WTC11 (cell line): ENCODE results near the gene SH3RF2. TPM values are rescaled to one million over a fixed set of nuclear protein-coding genes. Genes with fewer than 3 reads are reported as not detected.

Source experiments
- ATAC-seq: fragments of 200-7000 bp; cut with Tn5 transposase; 2 replicates; pipeline ENCODE4 v1.10.0; 2021; ENCODE audit warnings: mild to moderate bottlenecking, moderate library complexity
- CTCF ChIA-PET: fragments of 300-600 bp; sonication (Branson Sonifier 250); formaldehyde crosslinking; loops from one replicate; lab custom pipeline; 2021; ENCODE audit warnings: antibody characterized with exemption; lab: Charles Lee
- POLR2A ChIA-PET: fragments of 350-600 bp; sonication (Branson Sonifier 250); formaldehyde crosslinking; loops from one replicate; lab custom pipeline; 2021; ENCODE audit warnings: antibody characterized with exemption; lab: Charles Lee
- DNase-seq: peaks from one replicate; pipeline ENCODE4 v3.0.0; 2021; ENCODE audit warnings: low spot score
- H3K27ac Mint-ChIP-seq: 2 replicates; pipeline ENCODE4 v1.8.0; 2021; ENCODE audit warnings: mixed read lengths
- H3K27me3 Mint-ChIP-seq: 2 replicates; pipeline ENCODE4 v1.8.0; 2021; ENCODE audit warnings: low read depth, mild to moderate bottlenecking, moderate library complexity, mixed read lengths
- H3K36me3 Mint-ChIP-seq: 2 replicates; pipeline ENCODE4 v1.8.0; 2021; ENCODE audit warnings: mixed read lengths
- H3K4me1 Mint-ChIP-seq: 2 replicates; pipeline ENCODE4 v1.8.0; 2022; ENCODE audit warnings: mixed read lengths
- H3K4me3 Mint-ChIP-seq: 2 replicates; pipeline ENCODE4 v1.8.0; 2021; ENCODE audit warnings: mild to moderate bottlenecking, moderate library complexity, mixed read lengths
- H3K9me3 Mint-ChIP-seq: 2 replicates; pipeline ENCODE4 v1.8.0; 2021; ENCODE audit warnings: mixed read lengths
- CBFB ChIP-seq: sonication (generic); formaldehyde crosslinking; IDR thresholded peaks from 2 replicates; pipeline ENCODE4 v1.8.1; 2022; ENCODE audit warnings: mild to moderate bottlenecking, low read depth, missing genetic modification reagents
- CDX4 ChIP-seq: fragments of 250-450 bp; sonication (Bioruptor Pico); IDR thresholded peaks from 2 replicates; pipeline ENCODE4 v1.9.0; 2021; ENCODE audit warnings: moderate library complexity, mild to moderate bottlenecking, inconsistent platforms, borderline replicate concordance
- CREM ChIP-seq: sonication (generic); formaldehyde crosslinking; IDR thresholded peaks from 2 replicates; pipeline ENCODE4 v1.8.1; 2022; ENCODE audit warnings: mild to moderate bottlenecking, missing genetic modification reagents, moderate library complexity
- ERG ChIP-seq: fragments of 250-450 bp; sonication (Bioruptor Pico); IDR thresholded peaks from 2 replicates; pipeline ENCODE4 v1.8.0; 2021; ENCODE audit warnings: mild to moderate bottlenecking
- ESRRA ChIP-seq: sonication (generic); formaldehyde crosslinking; IDR thresholded peaks from 2 replicates; pipeline ENCODE4 v1.8.1; 2022; ENCODE audit warnings: mild to moderate bottlenecking, missing genetic modification reagents, borderline replicate concordance
- ETV6 ChIP-seq: sonication (generic); formaldehyde crosslinking; IDR thresholded peaks from 2 replicates; pipeline ENCODE4 v1.8.1; 2022; ENCODE audit warnings: mild to moderate bottlenecking, missing genetic modification reagents
- FOXK1 ChIP-seq: sonication (generic); formaldehyde crosslinking; IDR thresholded peaks from 2 replicates; pipeline ENCODE4 v1.8.0; 2022; ENCODE audit warnings: mild to moderate bottlenecking, moderate library complexity, missing genetic modification reagents
- GTF2I ChIP-seq: fragments of 250-450 bp; sonication (Bioruptor Pico); conservative IDR thresholded peaks from 2 replicates; pipeline ENCODE4 v1.4.0; 2021; ENCODE audit warnings: mild to moderate bottlenecking
- IRF1 ChIP-seq: sonication (generic); formaldehyde crosslinking; IDR thresholded peaks from 2 replicates; pipeline ENCODE4 v1.8.0; 2023; ENCODE audit warnings: missing genetic modification reagents
- JAZF1 ChIP-seq: fragments of 250-450 bp; sonication (Bioruptor Pico); IDR thresholded peaks from 2 replicates; pipeline ENCODE4 v1.9.0; 2021; ENCODE audit warnings: moderate library complexity, mild to moderate bottlenecking, inconsistent platforms
- RELA ChIP-seq: sonication (generic); formaldehyde crosslinking; IDR thresholded peaks from 2 replicates; pipeline ENCODE4 v1.8.1; 2022; ENCODE audit warnings: missing genetic modification reagents, mild to moderate bottlenecking, borderline replicate concordance
- SMAD3 ChIP-seq: sonication (generic); formaldehyde crosslinking; IDR thresholded peaks from 2 replicates; pipeline ENCODE4 v1.8.0; 2022; ENCODE audit warnings: missing genetic modification reagents, mild to moderate bottlenecking, borderline replicate concordance
- SMAD4 ChIP-seq: sonication (generic); formaldehyde crosslinking; IDR thresholded peaks from 2 replicates; pipeline ENCODE4 v1.8.0; 2022; ENCODE audit warnings: mild to moderate bottlenecking, missing genetic modification reagents
- SP1 ChIP-seq: sonication (generic); formaldehyde crosslinking; conservative IDR thresholded peaks from 2 replicates; pipeline ENCODE4 v1.8.1; 2022; ENCODE audit warnings: missing genetic modification reagents
- ZNF416 ChIP-seq: fragments of 250-450 bp; sonication (Bioruptor Pico); IDR thresholded peaks from 2 replicates; pipeline ENCODE4 v1.9.0; 2021; ENCODE audit warnings: mild to moderate bottlenecking, inconsistent platforms
- ZNF512 ChIP-seq: sonication (generic); formaldehyde crosslinking; IDR thresholded peaks from 2 replicates; pipeline ENCODE4 v1.8.1; 2022; ENCODE audit warnings: missing genetic modification reagents, borderline replicate concordance
- total RNA-seq: library from RNA; stranded (reverse); gene quantifications from 3 replicates; pipeline ENCODE4 v1.2.3, GENCODE V29; 2021
- TF ChIP-seq, protein P1 (sequence below): sonication (generic); formaldehyde crosslinking; IDR thresholded peaks from 2 replicates; pipeline ENCODE4 v1.8.1; 2022; ENCODE audit warnings: mild to moderate bottlenecking, missing genetic modification reagents, moderate library complexity, borderline replicate concordance
- TF ChIP-seq, protein P2 (sequence below): sonication (generic); formaldehyde crosslinking; IDR thresholded peaks from 2 replicates; pipeline ENCODE4 v1.8.1; 2023; ENCODE audit warnings: mild to moderate bottlenecking, missing genetic modification reagents
- TF ChIP-seq, protein P3 (sequence below): fragments of 250-450 bp; sonication (Bioruptor Pico); conservative IDR thresholded peaks from 2 replicates; pipeline ENCODE4 v1.9.0; 2021; ENCODE audit warnings: mild to moderate bottlenecking

SH3RF2 gene
- total RNA-seq, 1 experiment from 2014 or later = 0.83 TPM

GRCh38 chr5:146068977-146069779 lies 132.8 kb downstream of the SH3RF2 start:
- Mint-ChIP-seq H3K9me3 (no peaks in the 10 kb centered on the region), H3K27me3 (peaks cover 85% of the 10 kb centered on the region), H3K4me1 (peaks cover 28% of the 10 kb centered on the region), H3K4me3 (no peak overlapping the region), H3K27ac (no peak overlapping the region), H3K36me3 (no peaks in the 10 kb centered on the region)
- ChIA-PET CTCF (no interaction called here), POLR2A (no interaction called here)
- TF ChIP-seq ZNF416 (CRISPR knock-in tag) = no peak
- no peak for TF ChIP-seq RELA (CRISPR knock-in tag)
- TF ChIP-seq ETV6 (CRISPR knock-in tag) = no peak
- no peak for TF ChIP-seq CREM
- no peak for TF ChIP-seq SMAD3 (CRISPR knock-in tag)
- TF ChIP-seq FOXK1 = no peak
- TF ChIP-seq SP1 = no peak
- no peak for TF ChIP-seq ZNF512
- no peak for TF ChIP-seq IRF1 (CRISPR knock-in tag)
- no peak for TF ChIP-seq CBFB
- no peak for TF ChIP-seq ERG (CRISPR knock-in tag)
- TF ChIP-seq ESRRA (CRISPR knock-in tag) = no peak
- TF ChIP-seq SMAD4 = no peak
- TF ChIP-seq, protein P1, sequence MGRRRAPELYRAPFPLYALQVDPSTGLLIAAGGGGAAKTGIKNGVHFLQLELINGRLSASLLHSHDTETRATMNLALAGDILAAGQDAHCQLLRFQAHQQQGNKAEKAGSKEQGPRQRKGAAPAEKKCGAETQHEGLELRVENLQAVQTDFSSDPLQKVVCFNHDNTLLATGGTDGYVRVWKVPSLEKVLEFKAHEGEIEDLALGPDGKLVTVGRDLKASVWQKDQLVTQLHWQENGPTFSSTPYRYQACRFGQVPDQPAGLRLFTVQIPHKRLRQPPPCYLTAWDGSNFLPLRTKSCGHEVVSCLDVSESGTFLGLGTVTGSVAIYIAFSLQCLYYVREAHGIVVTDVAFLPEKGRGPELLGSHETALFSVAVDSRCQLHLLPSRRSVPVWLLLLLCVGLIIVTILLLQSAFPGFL (CRISPR knock-in tag) = no peak
- TF ChIP-seq, protein P2, sequence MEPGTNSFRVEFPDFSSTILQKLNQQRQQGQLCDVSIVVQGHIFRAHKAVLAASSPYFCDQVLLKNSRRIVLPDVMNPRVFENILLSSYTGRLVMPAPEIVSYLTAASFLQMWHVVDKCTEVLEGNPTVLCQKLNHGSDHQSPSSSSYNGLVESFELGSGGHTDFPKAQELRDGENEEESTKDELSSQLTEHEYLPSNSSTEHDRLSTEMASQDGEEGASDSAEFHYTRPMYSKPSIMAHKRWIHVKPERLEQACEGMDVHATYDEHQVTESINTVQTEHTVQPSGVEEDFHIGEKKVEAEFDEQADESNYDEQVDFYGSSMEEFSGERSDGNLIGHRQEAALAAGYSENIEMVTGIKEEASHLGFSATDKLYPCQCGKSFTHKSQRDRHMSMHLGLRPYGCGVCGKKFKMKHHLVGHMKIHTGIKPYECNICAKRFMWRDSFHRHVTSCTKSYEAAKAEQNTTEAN = no peak
- TF ChIP-seq, protein P3, sequence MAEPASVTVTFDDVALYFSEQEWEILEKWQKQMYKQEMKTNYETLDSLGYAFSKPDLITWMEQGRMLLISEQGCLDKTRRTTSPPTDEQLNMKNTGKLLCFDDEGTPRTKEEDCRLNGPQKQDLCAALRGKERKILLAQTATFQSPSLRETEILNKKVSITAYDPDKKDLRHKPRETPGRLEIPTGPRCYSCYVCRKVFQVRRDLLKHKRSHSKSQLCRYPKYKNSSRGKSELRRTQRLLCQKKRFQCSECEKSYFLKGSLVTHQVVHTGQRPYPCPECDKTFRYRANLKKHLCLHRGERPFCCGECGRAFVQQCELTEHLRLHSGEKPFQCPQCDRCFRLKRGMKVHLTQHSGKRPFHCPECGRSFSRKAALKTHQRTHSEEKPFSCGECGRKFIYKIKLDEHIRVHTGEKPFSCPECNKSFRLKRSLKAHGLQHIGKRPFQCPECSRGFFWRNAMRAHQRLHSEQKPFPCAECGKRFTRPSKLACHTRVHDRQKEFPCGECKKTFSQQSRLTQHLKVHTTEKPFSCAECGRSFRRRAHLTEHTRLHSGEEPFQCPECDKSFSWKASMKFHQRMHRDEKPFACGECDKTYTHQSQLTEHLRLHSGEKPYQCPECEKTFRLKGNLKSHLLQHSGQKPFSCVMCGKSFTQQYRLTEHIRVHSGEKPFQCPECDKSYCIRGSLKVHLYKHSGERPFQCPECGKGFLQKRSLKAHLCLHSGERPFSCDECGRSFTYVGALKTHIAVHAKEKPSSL = no peak
- no peak for TF ChIP-seq CDX4
- TF ChIP-seq JAZF1 (CRISPR knock-in tag) = no peak
- TF ChIP-seq GTF2I (CRISPR knock-in tag) = no peak
- no peak for DNase-seq
- no peak for ATAC-seq
